Measurements from ENCODE around the gene ATAD3C. TPM values are rescaled to one million over a fixed set of nuclear protein-coding genes. Genes with fewer than 3 reads are reported as not detected.

Gene ATAD3C
- polyA plus RNA-seq, 2 donors: 1.8 to 2.1 TPM

DNA sequence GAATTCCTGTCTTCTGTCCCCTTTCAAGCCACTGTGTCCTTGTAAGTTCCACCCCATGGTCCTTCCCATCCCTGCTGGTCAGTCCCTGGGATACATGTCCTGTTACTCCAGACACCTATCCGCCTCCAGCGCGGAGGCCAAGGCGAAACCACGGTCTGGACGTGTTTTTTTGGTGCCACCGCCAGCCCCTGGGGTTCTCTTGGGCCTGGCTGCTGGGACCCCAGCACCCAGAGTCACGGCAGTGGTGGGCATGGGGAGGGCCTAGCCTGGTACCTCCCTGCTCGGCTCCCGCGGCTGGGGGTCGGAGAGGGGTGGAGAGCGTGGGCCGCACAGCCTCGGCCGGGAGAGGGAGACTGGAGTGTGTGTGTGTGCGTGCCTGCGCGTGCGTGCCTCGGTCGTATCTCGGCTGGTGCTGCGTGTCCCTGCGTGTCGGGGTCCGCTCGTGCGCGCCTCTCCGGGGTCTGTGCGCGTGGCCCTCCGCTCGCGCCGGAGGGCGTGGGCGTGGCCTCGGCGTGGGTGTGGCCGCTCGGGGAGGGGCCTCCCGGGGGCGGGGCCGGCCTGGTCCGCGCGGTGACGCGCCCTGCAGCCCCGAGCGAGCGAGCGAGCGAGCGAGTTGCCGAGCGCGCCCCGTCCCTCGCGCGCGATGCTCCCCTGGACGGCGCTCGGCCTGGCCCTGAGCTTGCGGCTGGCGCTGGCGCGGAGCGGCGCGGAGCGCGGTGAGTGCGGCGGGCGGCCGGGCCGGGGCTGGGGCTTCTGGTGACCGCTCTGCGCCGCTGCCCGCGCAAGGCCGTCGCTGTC is 14.2 kb upstream of the ATAD3C start, which contains the start of gene VWA1:
VWA1 (plus strand) TSS at position 585 of the 798 bp plus-strand sequence; CDS start at position 644, 59 bp downstream.
- 7 to 11% methylated on average over 69 to 89 of the region's 89 CpGs for WGBS, 2 donors

DNA sequence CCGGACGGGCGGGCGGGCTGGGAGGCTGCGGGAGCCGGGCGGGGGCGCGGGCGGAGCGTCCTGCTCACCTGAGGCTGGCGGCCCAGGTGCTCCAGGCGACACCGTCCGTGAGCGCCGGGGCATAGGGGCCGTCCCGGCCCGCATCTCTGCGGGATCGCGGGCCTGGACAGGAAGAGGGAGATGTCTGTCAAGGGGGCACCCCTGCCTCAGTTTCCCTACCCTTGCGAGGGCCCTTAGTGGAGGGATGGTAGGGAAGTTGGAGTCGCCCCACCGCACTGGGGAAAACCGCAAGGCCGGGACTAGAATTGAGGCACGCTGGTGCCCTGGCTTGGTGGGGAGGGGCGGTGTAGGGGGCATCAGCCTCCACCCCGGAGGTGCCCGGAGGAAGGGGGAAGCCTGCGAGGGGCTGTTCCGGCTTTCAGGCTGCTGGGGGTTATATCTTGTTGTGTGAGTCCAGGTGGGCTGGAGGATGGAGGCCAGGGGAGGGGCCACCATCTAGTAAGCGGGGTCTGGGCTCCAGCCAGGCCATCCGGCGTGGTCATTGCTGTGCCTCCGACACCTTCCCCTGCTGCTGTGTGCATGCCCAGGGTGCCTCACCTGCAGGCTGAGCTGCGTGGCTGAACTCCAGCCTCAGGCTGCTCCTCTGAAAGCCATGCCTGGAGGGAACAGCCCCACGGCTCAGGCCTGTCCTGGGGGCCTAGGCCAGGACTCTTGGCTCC is 13.4 kb upstream of the ATAD3C start:
- peak overlapping the region; percentile 50 to 62 for H3K4me3 ChIP-seq (ENCODE audit: low read depth in 1 of 2, low read length in 2 of 2)
- H3K27ac ChIP-seq (ENCODE audit: low read depth in 2 of 2, low read length in 1 of 2): peak overlapping the region; percentile 97 to 99
- H3K36me3 ChIP-seq (ENCODE audit: control insufficient read depth in 2 of 2, insufficient read depth in 2 of 2, low read length in 1 of 2): peaks cover 0 to 2% of the 10 kb centered on the region in 2 donors
- no peaks in the 10 kb centered on the region for H3K9me3 ChIP-seq (ENCODE audit: control insufficient read depth in 2 of 2, insufficient read depth in 1 of 2, low read depth in 1 of 2, low read length in 1 of 2)
- H3K27me3 ChIP-seq (ENCODE audit: control insufficient read depth in 1 of 2, insufficient read depth in 2 of 2, low read length in 2 of 2): no peaks in the 10 kb centered on the region
- H3K4me1 ChIP-seq (ENCODE audit: control insufficient read depth in 2 of 2, insufficient read depth in 2 of 2, low read length in 1 of 2): peaks cover 21 to 49% of the 10 kb centered on the region in 2 donors
- 9 to 13% methylated on average over 21 to 40 of the region's 40 CpGs for WGBS, 2 donors

More for the DNA sequence above, 14.2 kb upstream of the ATAD3C start, which contains the start of gene VWA1:
- H3K4me3 ChIP-seq (ENCODE audit: low read depth in 1 of 2, low read length in 2 of 2): peak within 1 kb of the TSS; percentile 50 to 62
- H3K4me1 ChIP-seq (ENCODE audit: control insufficient read depth in 2 of 2, insufficient read depth in 2 of 2, low read length in 1 of 2): peaks cover 23 to 53% of the 10 kb centered on the region in 2 donors
- peaks cover 0 to 2% of the 10 kb centered on the region in 2 donors for H3K36me3 ChIP-seq (ENCODE audit: control insufficient read depth in 2 of 2, insufficient read depth in 2 of 2, low read length in 1 of 2)
- peak within 1 kb of the TSS; percentile 97 to 99 for H3K27ac ChIP-seq (ENCODE audit: low read depth in 2 of 2, low read length in 1 of 2)
- no peaks in the 10 kb centered on the region for H3K27me3 ChIP-seq (ENCODE audit: control insufficient read depth in 1 of 2, insufficient read depth in 2 of 2, low read length in 2 of 2)
- no peaks in the 10 kb centered on the region for H3K9me3 ChIP-seq (ENCODE audit: control insufficient read depth in 2 of 2, insufficient read depth in 1 of 2, low read depth in 1 of 2, low read length in 1 of 2)

DNA sequence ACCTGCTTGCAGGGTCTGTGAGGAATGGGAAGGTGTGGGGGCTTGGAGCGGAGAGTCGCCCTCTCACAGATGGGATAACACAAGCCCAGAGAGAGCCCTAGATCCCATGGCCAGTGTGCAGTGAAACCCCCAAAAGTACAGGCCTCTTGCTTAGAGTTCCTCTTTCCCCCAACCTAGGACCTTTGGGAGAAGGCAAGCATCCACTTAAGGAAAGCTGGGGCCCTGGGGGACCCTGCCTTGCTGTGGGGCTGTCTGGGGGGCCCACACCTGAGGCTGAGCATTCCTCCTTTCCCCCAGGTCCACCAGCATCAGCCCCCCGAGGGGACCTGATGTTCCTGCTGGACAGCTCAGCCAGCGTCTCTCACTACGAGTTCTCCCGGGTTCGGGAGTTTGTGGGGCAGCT is 12.9 kb upstream of the ATAD3C start:
- H3K36me3 ChIP-seq (ENCODE audit: control insufficient read depth in 2 of 2, insufficient read depth in 2 of 2, low read length in 1 of 2): peaks cover 0 to 2% of the 10 kb centered on the region in 2 donors
- 64 to 74% methylated on average over 7 of the region's 7 CpGs for WGBS, 2 donors
- peak overlapping the region; percentile 50 to 62 for H3K4me3 ChIP-seq (ENCODE audit: low read depth in 1 of 2, low read length in 2 of 2)
- H3K27me3 ChIP-seq (ENCODE audit: control insufficient read depth in 1 of 2, insufficient read depth in 2 of 2, low read length in 2 of 2): no peaks in the 10 kb centered on the region
- H3K27ac ChIP-seq (ENCODE audit: low read depth in 2 of 2, low read length in 1 of 2): no peak overlapping the region
- no peaks in the 10 kb centered on the region for H3K9me3 ChIP-seq (ENCODE audit: control insufficient read depth in 2 of 2, insufficient read depth in 1 of 2, low read depth in 1 of 2, low read length in 1 of 2)
- peaks cover 16 to 49% of the 10 kb centered on the region in 2 donors for H3K4me1 ChIP-seq (ENCODE audit: control insufficient read depth in 2 of 2, insufficient read depth in 2 of 2, low read length in 1 of 2)

DNA sequence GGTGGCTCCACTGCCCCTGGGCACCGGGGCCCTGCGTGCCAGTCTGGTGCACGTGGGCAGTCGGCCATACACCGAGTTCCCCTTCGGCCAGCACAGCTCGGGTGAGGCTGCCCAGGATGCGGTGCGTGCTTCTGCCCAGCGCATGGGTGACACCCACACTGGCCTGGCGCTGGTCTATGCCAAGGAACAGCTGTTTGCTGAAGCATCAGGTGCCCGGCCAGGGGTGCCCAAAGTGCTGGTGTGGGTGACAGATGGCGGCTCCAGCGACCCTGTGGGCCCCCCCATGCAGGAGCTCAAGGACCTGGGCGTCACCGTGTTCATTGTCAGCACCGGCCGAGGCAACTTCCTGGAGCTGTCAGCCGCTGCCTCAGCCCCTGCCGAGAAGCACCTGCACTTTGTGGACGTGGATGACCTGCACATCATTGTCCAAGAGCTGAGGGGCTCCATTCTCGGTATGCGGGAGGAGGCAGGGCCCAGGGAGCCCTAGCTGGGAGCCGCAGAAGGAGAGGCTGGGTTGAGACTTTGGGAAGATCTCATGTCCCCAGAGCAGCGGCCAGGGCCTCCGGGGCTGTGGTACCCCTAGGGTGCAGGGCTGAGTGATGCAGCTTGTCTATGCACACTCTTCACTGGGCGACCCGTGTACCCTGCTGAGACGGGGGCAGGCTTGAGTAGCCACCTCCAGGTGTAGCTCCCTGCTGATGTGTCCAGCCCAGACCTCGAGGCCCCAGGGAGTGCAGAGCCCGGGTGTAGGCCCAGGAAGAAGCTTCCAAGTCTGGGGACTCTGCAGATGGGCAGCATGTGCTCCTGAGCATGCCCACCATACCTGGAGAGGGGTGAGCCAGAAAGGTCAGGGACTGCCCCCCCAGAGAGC is 12.2 kb upstream of the ATAD3C start:
- Histone ChIP-seq H3K4me3 (ENCODE audit: low read depth in 1 of 2, low read length in 2 of 2) (peak overlapping the region in 1 of 2 donors; percentile 50), H3K4me1 (ENCODE audit: control insufficient read depth in 2 of 2, insufficient read depth in 2 of 2, low read length in 1 of 2) (peaks cover 10 to 45% of the 10 kb centered on the region in 2 donors), H3K27ac (ENCODE audit: low read depth in 2 of 2, low read length in 1 of 2) (no peak overlapping the region), H3K36me3 (ENCODE audit: control insufficient read depth in 2 of 2, insufficient read depth in 2 of 2, low read length in 1 of 2) (peaks cover 0 to 2% of the 10 kb centered on the region in 2 donors), H3K27me3 (ENCODE audit: control insufficient read depth in 1 of 2, insufficient read depth in 2 of 2, low read length in 2 of 2) (no peaks in the 10 kb centered on the region), H3K9me3 (ENCODE audit: control insufficient read depth in 2 of 2, insufficient read depth in 1 of 2, low read depth in 1 of 2, low read length in 1 of 2) (no peaks in the 10 kb centered on the region)
- 54 to 71% methylated on average over 31 of the region's 31 CpGs for WGBS, 2 donors

DNA sequence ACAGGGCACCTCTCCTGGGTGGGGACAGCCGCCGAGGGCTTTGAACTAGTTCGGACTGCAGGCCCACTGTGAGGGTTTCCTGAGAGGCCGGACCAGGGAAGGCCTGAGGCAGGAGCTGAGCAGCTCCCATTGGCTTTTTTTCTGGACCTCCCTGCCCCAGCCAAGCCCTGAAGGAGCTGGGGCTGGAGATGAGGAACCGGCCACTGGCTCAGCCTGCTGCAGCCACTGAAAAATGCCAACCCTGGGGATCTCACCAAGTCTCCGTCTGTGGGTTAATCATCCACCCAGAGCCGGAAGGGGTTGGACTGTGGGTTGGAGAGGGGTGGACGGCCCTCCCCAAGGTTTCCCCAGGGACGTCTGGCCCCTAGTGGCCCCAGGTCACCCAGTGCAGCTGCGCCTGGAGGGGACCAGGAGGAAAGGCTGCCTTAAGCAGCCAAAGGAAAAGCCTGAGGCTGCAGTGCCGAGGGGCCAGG is 11.5 kb upstream of the ATAD3C start:
- 52 to 67% methylated on average over 11 of the region's 11 CpGs for WGBS, 2 donors
- Histone ChIP-seq H3K36me3 (ENCODE audit: control insufficient read depth in 2 of 2, insufficient read depth in 2 of 2, low read length in 1 of 2) (peaks cover 0 to 2% of the 10 kb centered on the region in 2 donors), H3K27ac (ENCODE audit: low read depth in 2 of 2, low read length in 1 of 2) (no peak overlapping the region), H3K9me3 (ENCODE audit: control insufficient read depth in 2 of 2, insufficient read depth in 1 of 2, low read depth in 1 of 2, low read length in 1 of 2) (no peaks in the 10 kb centered on the region), H3K4me1 (ENCODE audit: control insufficient read depth in 2 of 2, insufficient read depth in 2 of 2, low read length in 1 of 2) (peaks cover 3 to 39% of the 10 kb centered on the region in 2 donors), H3K4me3 (ENCODE audit: low read depth in 1 of 2, low read length in 2 of 2) (no peak overlapping the region), H3K27me3 (ENCODE audit: control insufficient read depth in 1 of 2, insufficient read depth in 2 of 2, low read length in 2 of 2) (no peaks in the 10 kb centered on the region)

DNA sequence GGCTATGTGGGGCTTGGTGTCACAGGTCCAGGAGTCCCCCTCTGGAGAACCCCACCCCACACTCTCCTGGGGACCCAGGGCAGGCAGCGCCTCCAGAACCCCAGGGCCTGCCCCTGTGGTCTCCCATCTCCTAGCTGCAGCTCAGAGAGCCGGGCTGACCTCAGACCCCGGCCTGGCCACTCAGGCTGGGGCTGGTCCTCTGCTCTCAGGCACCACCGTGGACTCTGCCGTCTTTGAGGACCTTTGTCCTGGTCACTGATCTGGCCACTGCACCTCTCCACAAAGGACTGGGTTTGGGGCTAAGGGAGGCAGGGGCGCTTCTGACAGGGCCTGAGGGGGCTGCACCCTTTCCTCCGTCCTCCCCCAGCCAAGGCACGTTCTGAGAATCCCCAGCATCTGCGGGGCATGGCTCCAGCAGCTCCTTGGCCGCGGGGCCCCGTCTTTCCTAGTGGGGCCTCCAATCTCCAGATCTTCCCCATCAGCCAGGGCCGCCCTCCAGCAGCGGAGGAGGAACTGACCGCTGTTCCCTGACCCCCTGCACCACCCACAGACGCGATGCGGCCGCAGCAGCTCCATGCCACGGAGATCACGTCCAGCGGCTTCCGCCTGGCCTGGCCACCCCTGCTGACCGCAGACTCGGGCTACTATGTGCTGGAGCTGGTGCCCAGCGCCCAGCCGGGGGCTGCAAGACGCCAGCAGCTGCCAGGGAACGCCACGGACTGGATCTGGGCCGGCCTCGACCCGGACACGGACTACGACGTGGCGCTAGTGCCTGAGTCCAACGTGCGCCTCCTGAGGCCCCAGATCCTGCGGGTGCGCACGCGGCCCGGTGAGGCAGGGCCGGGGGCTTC is 10.7 kb upstream of the ATAD3C start:
- WGBS, 2 donors: 88 to 90% methylated on average over 39 to 45 of the region's 45 CpGs
- H3K27ac ChIP-seq (ENCODE audit: low read depth in 2 of 2, low read length in 1 of 2): no peak overlapping the region
- no peaks in the 10 kb centered on the region for H3K9me3 ChIP-seq (ENCODE audit: control insufficient read depth in 2 of 2, insufficient read depth in 1 of 2, low read depth in 1 of 2, low read length in 1 of 2)
- H3K36me3 ChIP-seq (ENCODE audit: control insufficient read depth in 2 of 2, insufficient read depth in 2 of 2, low read length in 1 of 2): peaks cover 0 to 2% of the 10 kb centered on the region in 2 donors
- H3K4me3 ChIP-seq (ENCODE audit: low read depth in 1 of 2, low read length in 2 of 2): no peak overlapping the region
- H3K4me1 ChIP-seq (ENCODE audit: control insufficient read depth in 2 of 2, insufficient read depth in 2 of 2, low read length in 1 of 2): peaks cover 3 to 33% of the 10 kb centered on the region in 2 donors
- no peaks in the 10 kb centered on the region for H3K27me3 ChIP-seq (ENCODE audit: control insufficient read depth in 1 of 2, insufficient read depth in 2 of 2, low read length in 2 of 2)

DNA sequence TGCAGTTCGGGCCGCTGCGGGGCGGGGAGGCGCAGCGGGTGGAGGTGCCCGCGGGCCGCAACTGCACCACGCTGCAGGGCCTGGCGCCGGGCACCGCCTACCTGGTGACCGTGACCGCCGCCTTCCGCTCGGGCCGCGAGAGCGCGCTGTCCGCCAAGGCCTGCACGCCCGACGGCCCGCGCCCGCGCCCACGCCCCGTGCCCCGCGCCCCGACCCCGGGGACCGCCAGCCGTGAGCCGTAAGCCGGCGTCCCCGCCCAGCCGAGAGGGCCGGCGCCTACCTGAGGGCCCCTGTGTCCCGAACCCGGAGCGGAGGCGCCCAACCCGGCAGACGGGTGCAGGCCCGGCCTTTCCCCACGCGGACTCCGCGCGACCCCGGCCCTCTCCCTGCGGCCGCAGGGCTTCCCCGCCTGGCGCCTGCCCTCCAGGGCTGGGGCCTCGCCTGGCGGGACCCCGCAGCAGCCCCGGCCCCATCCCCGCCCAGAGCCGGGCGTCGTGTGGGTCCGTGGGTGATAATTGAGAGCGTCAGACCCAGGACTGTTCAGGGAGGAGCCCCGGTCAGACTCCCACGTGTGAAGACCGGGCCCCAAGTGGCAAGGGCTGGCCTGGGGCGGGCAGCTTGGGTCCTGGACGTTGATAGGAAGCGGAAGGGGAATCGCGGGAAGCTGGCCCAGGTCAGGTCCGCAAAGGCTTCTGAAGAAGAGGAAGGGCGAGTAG is 9.8 kb upstream of the ATAD3C start:
- Histone ChIP-seq H3K4me3 (ENCODE audit: low read depth in 1 of 2, low read length in 2 of 2) (no peak overlapping the region), H3K27me3 (ENCODE audit: control insufficient read depth in 1 of 2, insufficient read depth in 2 of 2, low read length in 2 of 2) (no peaks in the 10 kb centered on the region), H3K36me3 (ENCODE audit: control insufficient read depth in 2 of 2, insufficient read depth in 2 of 2, low read length in 1 of 2) (peaks cover 0 to 2% of the 10 kb centered on the region in 2 donors), H3K9me3 (ENCODE audit: control insufficient read depth in 2 of 2, insufficient read depth in 1 of 2, low read depth in 1 of 2, low read length in 1 of 2) (no peaks in the 10 kb centered on the region), H3K27ac (ENCODE audit: low read depth in 2 of 2, low read length in 1 of 2) (no peak overlapping the region), H3K4me1 (ENCODE audit: control insufficient read depth in 2 of 2, insufficient read depth in 2 of 2, low read length in 1 of 2) (peaks cover 2 to 25% of the 10 kb centered on the region in 2 donors)
- WGBS, 2 donors: 86 to 88% methylated on average over 72 to 82 of the region's 82 CpGs

Measured in esophagus (tissue), 2 donors.